DND-41 (cell line): ENCODE measurements around the gene WNT3A.

Source experiments
- CTCF ChIP-seq: IDR thresholded peaks from 2 replicates; pipeline ENCODE4 v1.5.1; 2012; ENCODE audit warnings: borderline replicate concordance, low read length, moderate library complexity, mild to moderate bottlenecking; ENCODE audit not compliant: poor library complexity, severe bottlenecking; ENCODE audit errors: extremely low read depth
- EZH2 ChIP-seq: IDR thresholded peaks from 3 replicates; pipeline ENCODE4 v1.6.1; 2012; ENCODE audit warnings: borderline replicate concordance, low read depth, mild to moderate bottlenecking, moderate library complexity, low read length, inconsistent platforms; ENCODE audit not compliant: severe bottlenecking

GRCh38 chr1:228102791-228103620, 96.2 kb downstream of the WNT3A start, which contains the start of gene C1orf35:
- TF ChIP-seq CTCF (no peak), EZH2 (no peak)
